HPDE6-E6E7 (cell line): ENCODE measurements around the gene PRKAR1A.

Source experiments
- DNase-seq: peaks from one replicate; pipeline ENCODE4 v3.0.0; 2011; ENCODE audit warnings: missing footprints; ENCODE audit errors: extremely low spot score

Gene PRKAR1A

GRCh38 chr17:68541816-68542215 lies 29.6 kb downstream of the PRKAR1A start:
- DNase-seq = no peak

GRCh38 chr17:68542698-68543463 lies 30.7 kb downstream of the PRKAR1A start:
- no peak for DNase-seq

DNA sequence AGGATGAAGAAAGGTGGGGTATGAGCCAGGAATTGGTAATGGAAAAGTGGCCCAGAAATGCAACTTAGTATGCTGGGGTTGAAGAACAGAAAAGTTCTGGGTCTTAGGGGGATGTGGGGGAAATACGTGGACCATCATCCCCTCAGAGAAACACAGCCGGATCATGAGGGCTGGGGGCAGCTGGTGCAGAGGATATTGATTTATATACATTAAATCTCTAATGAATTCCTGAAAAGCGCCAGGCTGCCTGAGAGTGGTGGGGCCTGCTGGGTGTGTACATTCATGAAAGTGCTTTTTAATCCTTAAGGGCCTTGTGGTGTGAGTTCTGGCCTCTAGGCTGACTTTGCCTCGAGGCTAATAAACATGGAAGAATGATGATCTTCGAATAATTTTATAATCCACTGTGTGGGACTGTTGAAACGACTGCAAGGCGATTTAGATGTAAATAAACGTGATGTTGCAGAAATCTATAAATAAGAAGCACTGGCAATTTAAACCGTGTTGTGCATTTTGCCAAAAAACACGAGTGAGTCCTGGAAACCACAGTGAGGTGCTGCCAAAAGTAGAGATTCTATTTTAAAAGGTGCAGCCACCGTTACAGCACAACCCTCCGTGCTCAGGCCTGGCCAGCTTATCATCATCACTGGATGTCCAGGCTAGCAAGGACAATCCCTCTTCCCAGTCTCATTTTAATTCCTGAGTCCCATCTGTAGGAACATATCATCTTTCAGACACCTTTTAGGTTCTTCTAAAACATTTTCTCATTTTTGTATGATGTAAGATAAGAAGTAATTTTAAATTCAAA lies 32.1 kb downstream of the PRKAR1A start:
- DNase-seq = no peak

DNA sequence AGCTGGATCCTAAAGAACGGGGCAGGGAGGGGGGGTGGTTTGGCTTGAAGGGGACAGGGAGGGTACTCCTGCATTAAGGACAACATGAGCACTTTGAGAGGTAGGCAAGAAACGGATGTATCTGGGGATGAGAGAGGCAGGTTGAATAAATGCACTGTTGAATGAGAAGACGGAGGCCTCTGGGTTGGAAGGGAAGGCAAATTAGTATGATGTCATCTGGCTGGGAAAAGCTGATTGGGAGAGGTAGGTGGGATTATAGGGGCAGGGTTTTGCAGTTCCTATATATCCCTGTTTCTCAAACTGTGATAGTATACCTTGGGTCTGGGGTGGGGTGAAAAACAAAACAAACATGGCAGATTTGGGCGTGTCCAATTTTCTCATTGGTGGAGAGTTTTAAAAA lies 44.3 kb downstream of the PRKAR1A start:
- DNase-seq = no peak

GRCh38 chr17:68559316-68559715 lies 47.1 kb downstream of the PRKAR1A start:
- DNase-seq = no peak

- DNase-seq = no peak
Observed at GRCh38 chr17:68560966-68561720, 48.9 kb downstream of the PRKAR1A start.

DNA sequence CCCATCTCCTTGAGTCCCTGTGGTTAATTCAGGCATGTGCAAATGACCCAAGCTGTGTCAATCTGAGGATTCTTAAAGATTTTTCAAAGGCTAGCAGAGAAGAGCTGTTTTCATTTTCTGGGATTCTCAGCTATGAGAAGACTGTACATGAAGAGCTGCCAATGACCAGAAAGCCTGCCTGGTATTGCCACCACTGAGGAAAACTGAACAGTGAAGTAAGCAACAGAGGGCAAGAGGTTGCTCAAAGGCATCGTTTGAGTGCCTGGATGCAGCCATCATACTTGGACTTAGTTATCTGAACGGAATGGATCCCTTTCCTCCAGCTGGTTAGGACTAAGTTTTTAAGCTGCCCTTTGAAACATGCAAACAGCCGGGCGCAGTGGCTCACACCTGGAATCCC lies 50.5 kb downstream of the PRKAR1A start:
- no peak for DNase-seq

DNA sequence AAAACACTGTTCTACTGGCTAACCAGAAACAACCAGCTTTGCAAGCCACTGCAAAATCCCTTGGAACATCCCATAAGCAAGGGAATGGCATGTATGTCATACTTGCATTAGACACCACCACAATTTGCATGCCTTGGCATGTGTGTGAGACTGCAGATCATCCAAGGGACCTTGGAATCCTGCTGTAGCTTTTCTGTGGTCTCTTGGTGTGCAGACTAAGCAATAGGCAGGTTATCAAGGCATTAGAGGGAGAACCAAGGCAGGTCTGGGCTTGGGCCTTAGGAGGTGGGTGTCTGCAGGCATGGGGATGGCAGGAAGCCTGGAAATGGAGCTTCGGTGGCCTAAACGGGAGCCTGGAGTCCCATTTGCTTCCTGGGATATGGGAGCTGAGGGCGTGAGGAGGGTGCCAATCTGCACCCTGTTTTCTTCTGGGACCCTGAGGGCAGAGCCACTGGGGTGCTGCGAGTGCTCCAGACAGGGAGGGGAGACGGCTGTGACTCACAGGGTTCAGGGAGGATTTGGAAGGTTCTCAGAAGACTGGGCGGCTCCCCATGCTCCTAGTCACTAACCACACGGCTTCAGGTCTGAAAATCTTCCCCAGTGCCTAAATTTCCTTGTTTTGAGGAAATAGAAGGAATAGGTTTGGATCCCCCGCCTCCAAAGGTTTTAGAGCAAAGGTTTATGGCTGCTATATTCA lies 52.3 kb downstream of the PRKAR1A start:
- peak; percentile 32 for DNase-seq

DNA sequence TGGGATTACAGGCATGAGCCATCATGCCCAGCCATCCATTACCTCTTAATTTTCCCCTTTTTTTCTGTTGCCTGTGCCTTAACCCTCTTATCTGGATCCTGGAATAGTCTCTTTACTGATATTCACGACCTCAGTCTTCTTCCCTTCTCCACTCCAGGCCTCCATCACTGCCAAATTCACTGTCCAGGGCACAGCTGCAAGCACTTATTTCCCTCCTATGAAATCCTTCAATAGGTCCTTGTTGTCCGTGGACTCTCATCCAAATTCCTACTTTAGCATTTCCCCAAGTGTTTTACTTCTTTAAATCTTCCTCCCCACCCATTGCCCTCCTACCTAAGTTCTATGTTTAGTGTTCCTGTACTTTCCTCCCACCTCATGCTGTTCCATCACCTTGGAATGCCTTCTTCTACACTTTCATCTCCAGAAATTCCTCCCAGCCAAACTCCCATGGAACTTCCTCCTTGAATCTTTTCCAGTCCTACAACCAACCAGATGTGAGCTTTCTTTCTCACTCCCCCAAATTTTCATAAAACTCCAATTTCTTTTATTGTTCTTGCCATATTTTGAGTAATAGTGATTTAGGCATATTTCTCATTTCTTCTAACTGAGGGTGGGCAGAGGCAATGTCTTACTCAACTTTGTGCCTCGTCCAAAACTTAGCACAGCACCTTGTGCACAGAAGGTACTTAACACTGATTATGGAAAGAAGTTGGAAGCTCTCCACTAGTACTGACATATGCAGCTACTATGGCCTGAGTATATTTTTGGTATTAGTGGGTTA lies 53.6 kb downstream of the PRKAR1A start:
- no peak for DNase-seq

DNA sequence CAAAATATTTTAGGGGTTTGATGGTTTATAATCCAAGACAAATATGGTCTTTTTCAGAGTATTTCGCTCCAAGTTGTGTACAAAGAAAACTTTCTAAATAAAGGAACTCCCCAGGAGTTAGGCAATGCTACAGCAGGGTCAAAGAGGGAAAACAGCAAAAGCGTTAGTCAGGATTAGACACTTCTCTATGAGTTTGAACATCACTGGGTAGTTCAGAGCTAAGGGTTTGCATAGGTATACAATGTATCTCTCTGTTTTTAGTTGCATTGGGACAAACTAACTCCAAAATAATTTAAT lies 54.2 kb downstream of the PRKAR1A start:
- no peak for DNase-seq

DNA sequence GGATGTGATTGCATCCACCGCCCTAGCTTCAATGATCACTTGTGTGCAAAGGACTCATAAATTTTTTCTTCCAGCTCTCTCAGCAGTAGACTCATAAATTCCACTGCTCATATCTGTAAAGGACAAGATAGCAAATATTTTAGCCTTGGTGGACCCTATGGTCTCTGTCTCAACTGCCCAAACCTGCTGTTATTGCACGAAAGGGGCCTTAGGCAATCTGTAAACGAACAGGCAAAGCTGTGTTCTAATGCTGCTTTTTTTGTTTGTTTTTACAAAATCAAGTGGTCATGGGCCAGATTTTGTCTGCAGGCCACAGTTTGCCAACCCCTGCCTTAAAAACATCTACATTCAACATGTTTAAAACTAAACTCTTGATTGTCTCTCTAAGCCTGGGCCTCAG lies 54.8 kb downstream of the PRKAR1A start:
- no peak for DNase-seq

GRCh38 chr17:68567581-68567980 lies 55.4 kb downstream of the PRKAR1A start:
- no peak for DNase-seq

DNA sequence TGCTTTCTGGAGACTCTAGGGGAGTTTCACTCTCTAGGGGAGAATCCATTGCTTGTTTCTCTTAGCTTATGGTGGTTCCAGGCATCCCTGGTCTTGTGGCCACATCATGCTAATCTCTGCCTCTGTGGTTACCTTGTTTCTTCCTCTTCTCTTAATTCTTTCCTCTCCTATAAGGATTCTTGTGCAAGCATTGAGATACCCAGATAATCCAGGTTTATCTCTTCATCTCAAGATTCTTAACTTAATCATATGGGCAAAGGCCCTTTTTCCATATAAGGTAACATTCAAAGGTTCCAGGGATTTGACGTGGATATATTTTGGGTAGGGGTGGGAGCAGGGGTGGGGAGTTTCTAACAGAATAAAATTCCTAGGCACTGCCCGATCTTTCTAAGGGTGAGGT lies 56.4 kb downstream of the PRKAR1A start:
- no peak for DNase-seq

DNA sequence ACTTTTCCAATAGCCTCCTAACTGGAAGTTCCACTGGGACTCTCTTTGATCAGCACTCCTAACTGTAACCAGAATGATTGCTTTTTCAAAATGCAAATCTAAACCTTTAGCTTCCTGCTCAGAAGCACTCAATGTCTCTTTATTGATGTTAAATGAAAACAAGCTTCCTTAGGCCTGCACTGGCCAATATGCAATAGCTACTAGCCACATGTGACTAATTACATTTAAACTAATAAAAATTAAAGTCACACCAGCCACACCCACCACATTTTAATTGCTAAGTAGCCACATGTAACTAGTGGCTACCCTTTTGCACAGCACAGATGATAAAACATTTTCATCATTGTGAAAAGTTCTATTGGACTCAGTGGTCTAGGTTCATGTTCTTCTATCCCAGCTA lies 57.1 kb downstream of the PRKAR1A start:
- DNase-seq = no peak

- no peak for DNase-seq
Observed at GRCh38 chr17:68570526-68570925, 58.3 kb downstream of the PRKAR1A start.

DNA sequence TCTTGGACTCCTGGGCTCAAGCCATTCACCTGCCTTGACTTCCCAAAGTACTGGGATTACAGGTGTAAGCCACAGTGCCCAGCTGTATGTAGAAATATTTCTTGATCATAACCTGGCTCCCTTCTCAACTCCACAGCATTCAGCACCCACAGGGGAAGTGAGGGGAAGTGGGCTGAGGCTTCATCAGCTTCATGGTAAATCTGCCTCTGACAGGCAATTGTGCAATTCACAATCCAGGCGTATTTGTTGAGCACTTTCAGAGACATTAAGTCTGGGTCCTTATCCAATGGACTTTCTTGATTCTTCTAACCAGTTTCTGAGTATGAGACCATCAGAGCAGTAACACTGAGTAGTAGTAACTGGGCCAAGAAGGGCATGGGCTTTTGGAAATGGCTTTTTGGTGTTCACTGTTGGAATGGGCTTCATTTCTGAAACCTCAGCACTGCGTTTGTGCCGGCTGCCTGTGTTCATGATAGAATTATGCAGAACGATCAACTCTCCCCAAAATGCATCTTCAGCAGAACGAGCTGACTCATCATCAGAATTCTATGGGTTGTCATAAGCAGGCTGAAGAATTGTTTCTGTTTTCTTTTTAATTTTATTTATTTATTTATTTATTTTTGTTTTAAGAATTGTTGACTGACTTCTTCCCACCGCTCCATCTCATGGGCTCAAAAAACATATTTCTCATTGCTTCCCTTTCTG lies 60.1 kb downstream of the PRKAR1A start:
- DNase-seq = no peak

DNA sequence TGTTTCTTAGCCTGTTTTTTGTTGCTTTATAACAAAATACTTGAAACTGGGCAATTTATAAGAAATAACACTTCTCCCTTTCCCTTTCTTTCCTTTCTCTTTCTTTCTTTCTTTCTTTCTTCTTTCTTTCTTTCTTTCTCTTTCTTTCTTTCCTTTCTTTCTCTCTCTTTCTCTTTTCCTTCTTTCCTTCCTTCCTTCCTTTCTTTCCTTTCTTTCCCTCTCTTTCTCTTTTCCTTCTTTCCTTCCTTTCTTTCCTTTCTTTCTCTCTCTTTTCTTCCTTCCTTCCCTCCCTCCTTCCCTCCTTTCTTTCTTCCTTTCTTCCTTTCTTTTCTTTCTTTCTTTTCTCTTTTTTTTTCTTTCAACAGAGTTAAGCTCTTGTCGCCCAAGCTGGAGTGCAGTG lies 61.1 kb downstream of the PRKAR1A start:
- no peak for DNase-seq

DNA sequence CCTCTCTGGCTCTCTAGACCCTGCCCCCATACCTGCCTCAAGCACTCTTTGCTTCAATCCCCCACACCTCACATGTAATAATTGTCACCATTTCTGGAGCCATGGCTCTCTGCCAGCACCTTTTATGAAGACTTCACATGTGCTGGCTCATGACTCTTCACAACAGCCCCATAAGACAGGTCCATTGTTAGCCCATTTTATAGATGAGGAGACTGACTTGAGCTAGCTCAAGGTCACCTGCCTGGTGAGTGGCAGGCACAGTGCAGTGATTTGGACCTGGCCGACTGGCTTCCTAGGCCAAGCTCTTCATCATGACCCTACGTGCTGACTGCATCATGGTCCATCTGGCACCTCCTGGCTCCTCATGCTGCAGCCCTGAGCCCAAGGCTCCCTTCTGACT lies 63.9 kb downstream of the PRKAR1A start:
- DNase-seq = no peak

- no peak for DNase-seq
Observed at GRCh38 chr17:68576811-68577496, 64.7 kb downstream of the PRKAR1A start.

- DNase-seq = no peak
Observed at GRCh38 chr17:68577497-68577821, 65.2 kb downstream of the PRKAR1A start.
